Measurements from ENCODE around the gene STOX1. TPM values are rescaled to one million over a fixed set of nuclear protein-coding genes. Genes with fewer than 3 reads are reported as not detected.

The STOX1 gene, protein sequence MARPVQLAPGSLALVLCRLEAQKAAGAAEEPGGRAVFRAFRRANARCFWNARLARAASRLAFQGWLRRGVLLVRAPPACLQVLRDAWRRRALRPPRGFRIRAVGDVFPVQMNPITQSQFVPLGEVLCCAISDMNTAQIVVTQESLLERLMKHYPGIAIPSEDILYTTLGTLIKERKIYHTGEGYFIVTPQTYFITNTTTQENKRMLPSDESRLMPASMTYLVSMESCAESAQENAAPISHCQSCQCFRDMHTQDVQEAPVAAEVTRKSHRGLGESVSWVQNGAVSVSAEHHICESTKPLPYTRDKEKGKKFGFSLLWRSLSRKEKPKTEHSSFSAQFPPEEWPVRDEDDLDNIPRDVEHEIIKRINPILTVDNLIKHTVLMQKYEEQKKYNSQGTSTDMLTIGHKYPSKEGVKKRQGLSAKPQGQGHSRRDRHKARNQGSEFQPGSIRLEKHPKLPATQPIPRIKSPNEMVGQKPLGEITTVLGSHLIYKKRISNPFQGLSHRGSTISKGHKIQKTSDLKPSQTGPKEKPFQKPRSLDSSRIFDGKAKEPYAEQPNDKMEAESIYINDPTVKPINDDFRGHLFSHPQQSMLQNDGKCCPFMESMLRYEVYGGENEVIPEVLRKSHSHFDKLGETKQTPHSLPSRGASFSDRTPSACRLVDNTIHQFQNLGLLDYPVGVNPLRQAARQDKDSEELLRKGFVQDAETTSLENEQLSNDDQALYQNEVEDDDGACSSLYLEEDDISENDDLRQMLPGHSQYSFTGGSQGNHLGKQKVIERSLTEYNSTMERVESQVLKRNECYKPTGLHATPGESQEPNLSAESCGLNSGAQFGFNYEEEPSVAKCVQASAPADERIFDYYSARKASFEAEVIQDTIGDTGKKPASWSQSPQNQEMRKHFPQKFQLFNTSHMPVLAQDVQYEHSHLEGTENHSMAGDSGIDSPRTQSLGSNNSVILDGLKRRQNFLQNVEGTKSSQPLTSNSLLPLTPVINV
- 0.27 TPM in 1 of 2 replicates, not detected in the other for total RNA-seq (2013; cell fraction: nucleolus; rRNA removed)
- 0.56 and 0.76 TPM in 2 replicates for total RNA-seq (2014; rRNA removed)
- 1.0 and 1.2 TPM in 2 replicates for total RNA-seq (2014; rRNA removed; fragmentation: Illumina TruSeq; extraction: Trizol)
- total RNA-seq (2021): 0.58 and 0.67 TPM in 2 replicates
- polyA plus RNA-seq (2011; ENCODE audit: low read depth): 0.41 TPM
- 0.17 and 0.18 TPM in 2 replicates for polyA plus RNA-seq (2011; rRNA removed)
- 0.06 and 0.07 TPM in 2 replicates for polyA plus RNA-seq (2011; cell fraction: cytosol; rRNA removed)
- 0.03 and 0.06 TPM in 2 replicates for polyA plus RNA-seq (2011; cell fraction: nucleus; rRNA removed)
- polyA plus RNA-seq (2012): 0.32 and 0.47 TPM in 2 replicates
- polyA plus RNA-seq (2014; fragmentation: Illumina TruSeq; extraction: Trizol): 0.90 and 1.3 TPM in 2 replicates
- polyA plus RNA-seq (2014; fragmentation: Nextera tagmentation; extraction: Ambion mirVana): under 1 TPM; 0.46 to 0.85 TPM
- polyA plus RNA-seq (2014; rRNA removed): 0.53 and 0.58 TPM in 2 replicates
- polyA plus RNA-seq (2016; fragmentation: Nextera tagmentation; extraction: Ambion mirVana): 1 to 10 TPM in 1 of 2 experiments, not detected in 1; 1.0 TPM
- 0.07 and 0.10 TPM in 2 replicates for polyA minus RNA-seq (2011; rRNA and poly(A)+ RNA removed)
- not detected in 2 replicates for polyA minus RNA-seq (2011; cell fraction: cytosol; rRNA and poly(A)+ RNA removed)
- not detected in 2 replicates for polyA minus RNA-seq (2011; cell fraction: nucleus; rRNA and poly(A)+ RNA removed)
- Bru-seq, nascent RNA: percentile 19 among the genes with signal in this experiment
- percentile 19 among the genes with signal in this experiment for BruChase-seq, experiment 1, labeled RNA remaining after a 6-hour chase
- BruChase-seq, experiment 2, labeled RNA remaining after a 2-hour chase: percentile 16 among the genes with signal in this experiment
- long read RNA-seq, experiment 1: 0 reads
- long read RNA-seq, experiment 2, partial matches to known transcripts: 0 of 1 reads
- long read RNA-seq, experiment 2, other reads (novel, unspliced or antisense): 1 of 1 reads

DNA sequence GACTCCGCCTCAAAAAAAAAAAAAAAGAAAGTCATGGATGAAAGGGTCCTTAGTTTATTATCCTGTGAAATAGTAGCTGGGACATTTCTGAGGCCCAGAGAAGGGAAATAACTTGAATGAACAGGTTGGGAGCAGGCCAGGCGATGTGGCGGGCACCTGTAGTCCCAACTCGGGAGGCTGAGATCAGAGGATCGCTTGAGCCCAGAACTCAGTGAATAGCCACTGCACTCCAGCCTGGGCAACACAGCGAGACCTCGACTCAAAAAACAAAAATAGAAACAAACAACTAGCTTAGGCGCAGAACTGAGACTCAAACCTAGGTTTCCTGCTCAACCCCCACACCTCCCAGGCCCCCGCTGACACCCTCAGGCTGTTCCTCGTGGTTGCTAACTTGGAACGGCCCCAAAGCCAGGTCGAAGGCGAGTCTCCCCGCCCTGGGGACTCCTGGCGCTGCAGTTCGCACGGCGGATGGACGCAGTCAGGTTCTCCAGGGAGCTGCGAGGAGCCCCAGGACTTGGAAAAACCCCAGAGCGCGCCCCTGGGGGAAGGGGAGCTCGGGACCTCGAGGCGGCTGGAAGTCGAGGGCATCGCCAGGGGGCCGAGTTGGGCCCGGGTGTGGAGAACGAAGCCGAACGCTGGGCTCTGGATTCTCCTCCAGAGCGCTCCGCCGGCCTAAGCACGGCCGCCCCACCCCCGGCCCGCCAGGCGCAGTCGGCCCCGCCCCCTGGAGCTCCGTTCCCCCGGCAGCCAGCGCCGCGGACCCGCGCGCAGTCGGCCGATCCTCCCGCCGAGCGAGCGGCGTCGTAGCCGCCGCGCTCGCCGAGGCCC, at the start of gene STOX1:
Gene STOX1 (plus strand): TSS at position 768 of the 828 bp plus-strand sequence. CDS start 93 bp downstream, outside the sequence.
- no peaks in the 10 kb centered on the region for H4K20me1 ChIP-seq (ENCODE audit: control insufficient read depth, insufficient read depth)
- peak within 1 kb of the TSS; percentile 82 for H3K4me2 ChIP-seq (ENCODE audit: control insufficient read depth, insufficient read depth)
- H2AFZ ChIP-seq (ENCODE audit: control insufficient read depth, low read depth, low read length): peak within 1 kb of the TSS; percentile 92
- intact Hi-C loops (cut with micrococcal nuclease; ENCODE audit: unreplicated experiment): no loop called here
- SMC1A ChIA-PET (ENCODE audit: uncharacterized antibody, unreplicated experiment): interaction anchor here (0.6 to 0.7 kb wide), 2 partner anchors 13 to 36 kb away, joined by 3 read pairs; no protein-coding TSS in a partner anchor
- peak within 1 kb of the TSS; percentile 85 for H3K4me3 ChIP-seq
- ATAC-seq: peak; percentile 89
- H3K36me3 ChIP-seq (ENCODE audit: control insufficient read depth in 2 of 2, insufficient read depth in 2 of 2, low read length in 1 of 2): no peaks in the 10 kb centered on the region
- peaks cover 3% of the 10 kb centered on the region; the same call in 1 of the 2 replicates for H3K4me1 ChIP-seq (ENCODE audit: control insufficient read depth, insufficient read depth, low read length)
- in situ Hi-C loops (cut with MboI): no loop called here
- DNase-seq (ENCODE audit: low read depth, low spot score): no peak
- RAD21 ChIA-PET (ENCODE audit: unreplicated experiment): interaction anchor here (0.6 to 1.4 kb wide), 4 partner anchors 13 to 1038 kb away, joined by 3 to 5 read pairs (median 4); no protein-coding TSS in a partner anchor
- CTCF ChIA-PET: no interaction called here
- H3K27ac ChIP-seq (ENCODE audit: control insufficient read depth, insufficient read depth): no peak within 1 kb of the TSS
- WGBS (ENCODE audit: insufficient coverage, insufficient replicate concordance, low lambda C conversion rate, missing lambda C conversion rate): 16% methylated on average over 33 of the region's 63 CpGs
- H3K27me3 ChIP-seq (replicated peaks in 1 of 2; ENCODE audit: control insufficient read depth in 2 of 2, insufficient read depth in 2 of 2, low read length in 1 of 2): no peaks in the 10 kb centered on the region
- H3K9me3 ChIP-seq (replicated peaks; ENCODE audit: control insufficient read depth, insufficient read depth, low read length): no peaks in the 10 kb centered on the region
- no TSS peak for BruUV-seq (replicated peaks)
- no peak for FAIRE-seq
- TF ChIP-seq BHLHE40 (IDR thresholded peaks at IDR 0.05; ENCODE audit: borderline replicate concordance in 1 of 2, low read depth in 2 of 2, low read length in 1 of 2) (peak in 1 of 2 experiments; percentile 12; a peak in 1 of 4 replicates), NFYB (IDR thresholded peaks at IDR 0.05; ENCODE audit: insufficient read depth, low read depth, low read length) (no peak), GATAD2B (conservative IDR thresholded peaks at IDR 0.05; ENCODE audit: low read depth) (0 out of 2 replicates have a peak, but pooled peaks have one; percentile 48), IKZF1 (conservative IDR thresholded peaks at IDR 0.05) (peak; percentile 58)
- TF ChIP-seq, protein P1, sequence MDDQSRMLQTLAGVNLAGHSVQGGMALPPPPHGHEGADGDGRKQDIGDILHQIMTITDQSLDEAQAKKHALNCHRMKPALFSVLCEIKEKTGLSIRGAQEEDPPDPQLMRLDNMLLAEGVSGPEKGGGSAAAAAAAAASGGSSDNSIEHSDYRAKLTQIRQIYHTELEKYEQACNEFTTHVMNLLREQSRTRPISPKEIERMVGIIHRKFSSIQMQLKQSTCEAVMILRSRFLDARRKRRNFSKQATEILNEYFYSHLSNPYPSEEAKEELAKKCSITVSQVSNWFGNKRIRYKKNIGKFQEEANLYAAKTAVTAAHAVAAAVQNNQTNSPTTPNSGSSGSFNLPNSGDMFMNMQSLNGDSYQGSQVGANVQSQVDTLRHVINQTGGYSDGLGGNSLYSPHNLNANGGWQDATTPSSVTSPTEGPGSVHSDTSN (IDR thresholded peaks at IDR 0.05; ENCODE audit: insufficient replicate concordance, low read depth, low read length): no peak
- TF ChIP-seq, protein P2, sequence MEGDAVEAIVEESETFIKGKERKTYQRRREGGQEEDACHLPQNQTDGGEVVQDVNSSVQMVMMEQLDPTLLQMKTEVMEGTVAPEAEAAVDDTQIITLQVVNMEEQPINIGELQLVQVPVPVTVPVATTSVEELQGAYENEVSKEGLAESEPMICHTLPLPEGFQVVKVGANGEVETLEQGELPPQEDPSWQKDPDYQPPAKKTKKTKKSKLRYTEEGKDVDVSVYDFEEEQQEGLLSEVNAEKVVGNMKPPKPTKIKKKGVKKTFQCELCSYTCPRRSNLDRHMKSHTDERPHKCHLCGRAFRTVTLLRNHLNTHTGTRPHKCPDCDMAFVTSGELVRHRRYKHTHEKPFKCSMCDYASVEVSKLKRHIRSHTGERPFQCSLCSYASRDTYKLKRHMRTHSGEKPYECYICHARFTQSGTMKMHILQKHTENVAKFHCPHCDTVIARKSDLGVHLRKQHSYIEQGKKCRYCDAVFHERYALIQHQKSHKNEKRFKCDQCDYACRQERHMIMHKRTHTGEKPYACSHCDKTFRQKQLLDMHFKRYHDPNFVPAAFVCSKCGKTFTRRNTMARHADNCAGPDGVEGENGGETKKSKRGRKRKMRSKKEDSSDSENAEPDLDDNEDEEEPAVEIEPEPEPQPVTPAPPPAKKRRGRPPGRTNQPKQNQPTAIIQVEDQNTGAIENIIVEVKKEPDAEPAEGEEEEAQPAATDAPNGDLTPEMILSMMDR (IDR thresholded peaks at IDR 0.05 in 2 of 3, conservative IDR thresholded peaks at IDR 0.05 in 1 of 3; ENCODE audit: control insufficient read depth in 2 of 3, extremely low read depth in 1 of 3, insufficient read depth in 1 of 3, low read depth in 3 of 3, low read length in 3 of 3): 0 out of 6 replicates have a peak, but pooled peaks of 1 of the 3 experiments have one; percentile 7
- POLR2A ChIA-PET: interaction anchor here (0.5 to 0.9 kb wide), 4 partner anchors 9 to 504 kb away, joined by 3 to 6 read pairs (median 3); no protein-coding TSS in a partner anchor
- no peaks in the 10 kb centered on the region for H3K79me2 ChIP-seq (ENCODE audit: control insufficient read depth, insufficient read depth, low read length)
- H3K9ac ChIP-seq (ENCODE audit: control insufficient read depth, insufficient read depth, low read length): peak within 1 kb of the TSS; percentile 55; the same call in 1 of the 2 replicates

Measured in GM12878 (cell line).